ENCODE results near the gene AIRE. TPM values are rescaled to one million over a fixed set of nuclear protein-coding genes. Genes with fewer than 3 reads are reported as not detected.

Gene AIRE
- polyA plus RNA-seq, 1 donor, result 14.3 TPM

DNA sequence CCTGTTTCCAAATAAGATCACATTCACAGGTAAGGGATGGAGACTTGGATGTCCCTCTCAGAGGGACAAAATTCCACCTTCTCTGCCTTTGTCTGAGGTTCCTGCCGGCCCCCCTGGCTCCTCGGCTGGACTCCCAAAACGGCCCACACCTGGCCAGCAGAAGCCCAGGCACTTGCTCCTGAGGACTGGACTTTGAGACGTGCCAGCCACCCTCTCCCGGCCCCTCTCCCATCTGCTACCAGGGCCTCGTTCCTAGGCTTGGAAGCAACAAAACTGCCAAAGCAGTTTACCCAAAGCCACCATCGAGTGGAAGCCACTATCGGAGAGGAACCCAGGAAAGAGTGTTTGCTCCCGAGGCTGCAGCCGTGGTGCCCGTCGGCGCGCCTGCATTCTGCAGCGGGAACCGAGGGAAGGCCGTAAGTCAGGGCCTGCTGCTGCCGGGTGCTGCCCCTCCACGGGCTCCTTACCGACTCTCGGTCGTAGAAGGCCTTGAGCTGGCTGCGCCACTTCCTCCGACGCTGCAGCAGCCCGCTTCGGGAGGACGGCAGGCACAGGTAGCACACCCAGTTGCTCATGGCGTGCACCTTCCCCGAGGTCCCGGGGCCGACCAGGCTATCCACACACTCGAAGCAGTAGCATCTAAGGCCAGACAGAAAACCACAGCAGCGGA is 27.5 kb upstream of the AIRE start:
- Histone ChIP-seq H3K4me1 (ENCODE audit: control insufficient read depth, insufficient read depth, low read length) (no peaks in the 10 kb centered on the region), H3K27me3 (ENCODE audit: control insufficient read depth, insufficient read depth, low read length) (no peaks in the 10 kb centered on the region), H3K36me3 (ENCODE audit: control insufficient read depth, insufficient read depth, low read length) (no peaks in the 10 kb centered on the region), H3K9me3 (ENCODE audit: control insufficient read depth, low read depth, low read length) (peaks cover 8% of the 10 kb centered on the region), H3K27ac (ENCODE audit: low read length) (no peak overlapping the region), H3K4me3 (ENCODE audit: low read length) (no peak overlapping the region)
- DNase-seq, result no peak
- WGBS (ENCODE audit: insufficient coverage, low lambda C conversion rate), result no CpG with 5 or more reads among the region's 34 CpGs

DNA sequence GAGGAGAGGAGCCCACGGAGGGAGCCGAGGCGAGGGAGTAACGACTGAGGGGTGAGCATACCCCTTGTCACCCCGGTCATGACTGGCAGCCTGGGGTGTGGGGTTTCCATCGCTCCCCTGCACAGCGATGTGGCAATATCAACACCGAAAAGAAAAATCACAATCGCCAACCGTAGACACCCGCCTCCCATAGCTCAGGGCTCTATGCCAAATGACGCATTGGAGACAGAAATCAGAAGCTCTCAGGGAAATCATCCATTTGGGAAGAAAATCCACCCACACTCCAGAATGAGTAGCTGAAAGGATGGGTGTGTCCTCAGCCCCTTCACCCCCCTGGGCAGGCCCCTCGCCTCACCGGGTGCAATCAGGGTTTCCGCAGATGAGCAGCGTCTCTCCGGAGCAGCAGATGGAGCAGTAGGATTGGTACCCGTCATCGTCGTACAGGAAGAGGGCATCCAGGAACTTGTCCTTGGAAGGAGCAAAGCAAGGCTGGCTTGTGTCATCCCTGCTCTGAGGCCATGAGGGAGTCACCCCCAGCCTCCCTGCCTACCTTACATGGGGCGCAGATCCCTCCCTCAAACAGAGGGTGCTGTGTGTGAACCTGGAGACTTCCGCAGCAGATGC is 26.5 kb upstream of the AIRE start:
- peaks cover 8% of the 10 kb centered on the region for H3K9me3 ChIP-seq (ENCODE audit: control insufficient read depth, low read depth, low read length)
- H3K27ac ChIP-seq (ENCODE audit: low read length), result no peak overlapping the region
- no peaks in the 10 kb centered on the region for H3K4me1 ChIP-seq (ENCODE audit: control insufficient read depth, insufficient read depth, low read length)
- no peaks in the 10 kb centered on the region for H3K27me3 ChIP-seq (ENCODE audit: control insufficient read depth, insufficient read depth, low read length)
- 80% methylated on average over 2 of the region's 22 CpGs for WGBS (ENCODE audit: insufficient coverage, low lambda C conversion rate)
- H3K4me3 ChIP-seq (ENCODE audit: low read length), result no peak overlapping the region
- DNase-seq, result no peak
- no peaks in the 10 kb centered on the region for H3K36me3 ChIP-seq (ENCODE audit: control insufficient read depth, insufficient read depth, low read length)

DNA sequence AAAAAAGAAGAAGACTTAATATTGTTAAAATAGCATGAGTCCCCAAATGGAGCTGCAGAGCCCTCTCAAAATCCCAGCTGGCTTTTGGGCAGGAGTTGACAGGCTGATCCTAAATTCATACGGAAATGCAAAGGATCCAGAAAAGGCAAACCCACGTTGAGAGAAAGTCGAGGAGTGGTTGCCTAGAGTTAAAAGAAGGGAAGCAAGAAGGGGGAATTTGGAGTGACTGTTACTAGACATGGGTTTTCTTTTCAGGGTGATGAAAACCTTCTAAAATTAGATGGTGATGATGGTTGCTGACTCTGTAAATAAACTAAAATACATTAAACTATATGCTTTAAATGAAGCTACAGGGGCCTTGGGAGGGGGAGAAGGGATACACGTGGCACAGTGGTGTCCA is 25.6 kb upstream of the AIRE start:
- DNase-seq, result no peak
- H3K4me3 ChIP-seq (ENCODE audit: low read length), result no peak overlapping the region
- no peak overlapping the region for H3K27ac ChIP-seq (ENCODE audit: low read length)
- WGBS (ENCODE audit: insufficient coverage, low lambda C conversion rate), result 100% methylated on average over 3 of the region's 4 CpGs
- no peaks in the 10 kb centered on the region for H3K4me1 ChIP-seq (ENCODE audit: control insufficient read depth, insufficient read depth, low read length)
- H3K36me3 ChIP-seq (ENCODE audit: control insufficient read depth, insufficient read depth, low read length), result no peaks in the 10 kb centered on the region
- no peaks in the 10 kb centered on the region for H3K27me3 ChIP-seq (ENCODE audit: control insufficient read depth, insufficient read depth, low read length)
- H3K9me3 ChIP-seq (ENCODE audit: control insufficient read depth, low read depth, low read length), result peaks cover 8% of the 10 kb centered on the region

DNA sequence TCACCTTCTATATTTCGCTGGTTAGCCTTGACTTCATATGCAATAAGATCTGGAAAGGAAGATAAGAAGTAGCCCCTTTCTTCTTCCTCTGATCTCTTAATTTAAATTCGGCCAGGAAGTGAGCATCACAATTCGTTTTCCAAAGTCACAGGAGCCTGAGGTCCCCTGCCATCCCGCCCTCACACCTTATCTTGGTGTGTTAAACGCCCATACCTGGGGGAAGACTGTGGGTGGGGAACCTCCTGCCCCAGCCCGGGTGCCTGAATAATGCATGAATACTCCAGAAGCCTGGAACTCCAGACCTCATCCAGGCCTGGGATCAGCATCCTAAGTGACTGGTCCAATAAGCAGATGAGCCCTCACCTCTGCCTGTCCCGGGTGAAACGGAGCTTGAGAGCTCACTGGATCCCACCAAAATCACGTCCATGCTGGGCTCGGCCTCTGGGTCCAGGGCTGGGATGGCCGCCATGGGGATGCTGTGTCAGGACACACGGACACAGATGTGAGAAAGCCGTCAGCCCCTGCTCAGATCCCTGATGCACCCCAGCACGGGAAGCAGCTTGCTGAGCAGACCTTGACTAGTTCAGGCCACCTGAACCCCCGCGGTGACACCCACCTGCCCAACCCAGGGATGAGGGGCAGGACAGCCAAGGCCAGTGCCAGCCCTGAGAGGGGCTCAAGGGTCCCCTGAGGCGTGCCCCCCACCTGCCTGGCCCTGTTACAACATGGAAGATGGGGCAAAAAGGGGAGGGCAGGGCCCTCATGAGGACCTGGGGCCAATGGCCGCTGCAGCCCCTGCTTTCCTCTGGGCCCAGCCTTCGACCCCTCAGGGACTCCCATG is 24.7 kb upstream of the AIRE start:
- no peaks in the 10 kb centered on the region for H3K4me1 ChIP-seq (ENCODE audit: control insufficient read depth, insufficient read depth, low read length)
- DNase-seq, result no peak
- H3K36me3 ChIP-seq (ENCODE audit: control insufficient read depth, insufficient read depth, low read length), result no peaks in the 10 kb centered on the region
- WGBS (ENCODE audit: insufficient coverage, low lambda C conversion rate), result no CpG with 5 or more reads among the region's 19 CpGs
- H3K27me3 ChIP-seq (ENCODE audit: control insufficient read depth, insufficient read depth, low read length), result no peaks in the 10 kb centered on the region
- H3K27ac ChIP-seq (ENCODE audit: low read length), result no peak overlapping the region
- no peak overlapping the region for H3K4me3 ChIP-seq (ENCODE audit: low read length)
- peaks cover 8% of the 10 kb centered on the region for H3K9me3 ChIP-seq (ENCODE audit: control insufficient read depth, low read depth, low read length)

DNA sequence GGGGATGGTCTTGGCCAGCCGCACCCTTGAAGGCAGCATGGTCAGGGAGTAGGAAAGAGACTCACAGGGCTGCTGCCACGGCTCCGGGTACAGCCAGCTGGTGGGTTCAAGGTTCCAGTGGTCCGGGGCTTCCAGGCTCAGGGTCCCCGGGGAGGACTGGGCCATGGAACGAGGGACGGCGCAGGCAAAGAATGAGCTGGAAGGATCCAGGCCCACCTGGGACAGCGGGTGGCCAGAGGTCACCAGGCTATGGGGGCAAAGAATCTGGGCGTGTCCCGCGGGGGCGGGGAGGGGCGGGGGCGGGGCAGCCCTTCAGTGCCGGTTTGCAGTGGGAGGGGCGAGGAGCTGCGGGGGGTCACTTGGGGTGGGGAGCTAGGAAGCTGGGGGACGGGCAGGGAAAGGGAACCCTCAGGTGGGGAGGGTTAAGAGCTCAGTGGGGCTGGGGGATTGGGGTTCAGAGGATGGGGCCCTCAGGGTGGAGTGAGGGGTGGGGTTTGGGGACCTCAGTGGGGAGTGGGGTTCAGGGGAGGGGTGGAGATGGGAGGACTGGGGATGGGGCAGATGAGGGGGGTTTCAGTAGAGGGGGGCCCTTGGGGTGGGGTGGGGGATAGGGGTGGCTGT is 23.9 kb upstream of the AIRE start, which contains the start of gene DNMT3L:
Gene DNMT3L, minus strand, starts transcription at position 223 of the 621 bp plus-strand sequence. CDS start 638 bp downstream, outside the sequence.
- no CpG with 5 or more reads among the region's 19 CpGs for WGBS (ENCODE audit: insufficient coverage, low lambda C conversion rate)
- DNase-seq, result no peak
- no peaks in the 10 kb centered on the region for H3K27me3 ChIP-seq (ENCODE audit: control insufficient read depth, insufficient read depth, low read length)
- no peaks in the 10 kb centered on the region for H3K4me1 ChIP-seq (ENCODE audit: control insufficient read depth, insufficient read depth, low read length)
- H3K27ac ChIP-seq (ENCODE audit: low read length), result no peak within 1 kb of the TSS
- H3K4me3 ChIP-seq (ENCODE audit: low read length), result no peak within 1 kb of the TSS
- H3K9me3 ChIP-seq (ENCODE audit: control insufficient read depth, low read depth, low read length), result peaks cover 8% of the 10 kb centered on the region
- no peaks in the 10 kb centered on the region for H3K36me3 ChIP-seq (ENCODE audit: control insufficient read depth, insufficient read depth, low read length)

DNA sequence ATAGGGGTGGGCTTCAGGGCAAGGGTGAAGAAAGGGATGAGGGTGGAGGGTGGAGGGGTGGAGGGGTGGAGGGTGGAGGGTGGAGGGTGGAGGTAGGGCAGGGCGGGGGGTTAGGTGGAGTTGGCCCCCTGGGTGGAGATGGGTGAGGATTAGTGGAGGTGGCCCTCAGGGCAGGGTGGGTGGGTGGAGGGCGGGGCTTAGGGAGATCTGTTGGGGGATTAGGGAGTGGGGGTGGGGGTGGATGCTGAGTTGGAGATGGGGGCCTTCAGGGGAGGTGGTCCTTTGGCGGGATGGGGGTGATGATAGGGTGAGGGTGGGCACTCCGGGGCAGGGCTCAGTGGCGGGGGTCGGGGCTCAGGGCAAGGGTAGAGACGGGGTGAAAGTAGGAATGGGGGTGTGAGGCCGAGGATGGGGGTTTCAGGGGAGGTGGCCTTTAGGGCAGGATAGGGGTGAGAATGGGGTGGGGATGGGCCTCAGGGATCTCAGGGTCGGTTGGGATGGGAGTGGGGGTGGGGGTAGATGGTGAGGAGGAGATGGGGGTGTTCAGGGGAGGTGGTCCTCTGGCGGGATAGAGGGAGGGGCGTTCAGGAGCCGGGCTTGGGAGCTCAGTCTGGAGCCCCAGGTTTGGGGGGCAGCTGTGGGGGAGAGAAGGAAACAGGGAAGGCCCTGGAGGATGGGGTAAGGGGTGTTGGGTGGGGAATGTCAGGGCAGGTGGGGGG is 23.2 kb upstream of the AIRE start:
- no peaks in the 10 kb centered on the region for H3K4me1 ChIP-seq (ENCODE audit: control insufficient read depth, insufficient read depth, low read length)
- H3K27ac ChIP-seq (ENCODE audit: low read length), result no peak overlapping the region
- no peaks in the 10 kb centered on the region for H3K36me3 ChIP-seq (ENCODE audit: control insufficient read depth, insufficient read depth, low read length)
- no CpG with 5 or more reads among the region's 12 CpGs for WGBS (ENCODE audit: insufficient coverage, low lambda C conversion rate)
- no peak for DNase-seq
- H3K27me3 ChIP-seq (ENCODE audit: control insufficient read depth, insufficient read depth, low read length), result no peaks in the 10 kb centered on the region
- peaks cover 8% of the 10 kb centered on the region for H3K9me3 ChIP-seq (ENCODE audit: control insufficient read depth, low read depth, low read length)
- H3K4me3 ChIP-seq (ENCODE audit: low read length), result no peak overlapping the region

DNA sequence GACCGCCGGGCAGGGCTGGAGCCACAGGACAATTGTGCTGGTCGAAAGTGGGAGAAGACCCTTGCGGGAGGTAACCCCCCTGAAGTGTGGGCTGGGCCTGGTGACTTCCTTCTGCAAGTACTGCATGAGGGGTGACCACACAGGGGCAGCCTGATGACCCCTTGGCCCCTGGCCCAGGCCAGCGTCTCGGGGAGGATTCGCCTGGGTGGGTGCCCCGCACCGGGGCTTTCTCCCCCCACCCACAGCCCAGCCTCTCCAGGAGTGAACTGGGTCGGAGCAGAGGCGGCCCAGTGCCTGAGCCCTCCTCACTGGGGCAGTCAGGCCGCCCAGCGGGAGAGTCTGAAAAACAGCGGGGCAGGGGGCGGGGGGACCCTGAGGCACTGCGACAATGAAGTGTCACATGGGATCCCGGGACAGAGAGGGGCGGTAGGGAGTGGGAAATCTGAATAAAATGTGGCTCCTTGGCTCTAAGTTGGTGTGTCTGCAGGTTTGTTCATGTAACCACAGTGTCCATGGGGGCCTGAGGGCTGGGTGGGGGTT is 22.4 kb upstream of the AIRE start:
- no peak overlapping the region for H3K4me3 ChIP-seq (ENCODE audit: low read length)
- peaks cover 6% of the 10 kb centered on the region for H3K9me3 ChIP-seq (ENCODE audit: control insufficient read depth, low read depth, low read length)
- H3K27me3 ChIP-seq (ENCODE audit: control insufficient read depth, insufficient read depth, low read length), result no peaks in the 10 kb centered on the region
- DNase-seq, result no peak
- no peaks in the 10 kb centered on the region for H3K36me3 ChIP-seq (ENCODE audit: control insufficient read depth, insufficient read depth, low read length)
- no CpG with 5 or more reads among the region's 18 CpGs for WGBS (ENCODE audit: insufficient coverage, low lambda C conversion rate)
- no peaks in the 10 kb centered on the region for H3K4me1 ChIP-seq (ENCODE audit: control insufficient read depth, insufficient read depth, low read length)
- H3K27ac ChIP-seq (ENCODE audit: low read length), result no peak overlapping the region

DNA sequence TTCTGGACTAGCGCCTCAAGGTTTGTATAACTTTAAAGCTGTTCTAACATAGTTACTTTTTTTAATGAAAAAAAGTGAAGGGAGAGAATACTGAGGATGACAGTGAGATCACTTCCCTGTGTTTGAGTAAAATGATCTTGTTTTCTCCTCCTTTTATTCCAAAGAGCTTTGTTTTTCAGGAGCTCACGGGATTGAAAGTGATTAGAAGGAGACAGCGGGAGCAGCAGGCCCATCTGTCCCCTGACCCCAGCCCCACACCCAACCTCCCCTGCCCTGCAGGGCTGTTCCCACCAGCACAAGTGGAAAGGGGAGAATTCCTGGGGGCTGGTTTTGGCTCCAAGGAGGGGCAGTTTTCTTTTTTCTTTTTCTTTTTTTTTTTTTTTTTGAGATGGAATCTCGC is 21.9 kb upstream of the AIRE start:
- Histone ChIP-seq H3K4me1 (ENCODE audit: control insufficient read depth, insufficient read depth, low read length) (no peaks in the 10 kb centered on the region), H3K36me3 (ENCODE audit: control insufficient read depth, insufficient read depth, low read length) (no peaks in the 10 kb centered on the region), H3K27me3 (ENCODE audit: control insufficient read depth, insufficient read depth, low read length) (no peaks in the 10 kb centered on the region), H3K9me3 (ENCODE audit: control insufficient read depth, low read depth, low read length) (peaks cover 3% of the 10 kb centered on the region), H3K27ac (ENCODE audit: low read length) (no peak overlapping the region), H3K4me3 (ENCODE audit: low read length) (no peak overlapping the region)
- no CpG with 5 or more reads among the region's 4 CpGs for WGBS (ENCODE audit: insufficient coverage, low lambda C conversion rate)
- DNase-seq, result no peak

DNA sequence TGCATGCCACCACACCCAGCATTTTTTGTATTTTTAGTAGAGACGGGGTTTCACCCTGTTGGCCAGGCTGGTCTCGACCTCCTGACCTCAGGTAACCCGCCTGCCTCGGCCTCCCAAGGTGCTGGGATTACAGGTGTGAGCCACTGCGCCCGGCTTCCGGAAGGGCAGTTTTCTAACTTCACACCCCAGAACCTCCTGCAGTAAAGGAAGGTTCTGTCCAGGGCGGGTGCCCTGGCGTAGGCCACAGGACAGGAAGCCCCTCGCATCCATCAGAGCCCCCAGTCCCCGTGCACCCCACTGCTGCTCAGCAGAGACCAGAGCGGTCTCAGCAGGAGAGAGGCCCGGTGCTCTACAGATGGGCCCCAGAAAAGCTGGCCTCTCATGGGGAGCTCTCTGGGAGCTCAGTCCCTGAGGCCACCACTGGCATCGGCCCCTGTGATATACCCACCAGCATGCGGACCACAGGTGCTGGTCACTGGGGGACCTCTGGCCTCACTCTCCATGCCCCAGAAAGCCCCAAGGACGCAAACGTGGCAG is 19.9 kb upstream of the AIRE start:
- H3K27ac ChIP-seq (ENCODE audit: low read length), result no peak overlapping the region
- WGBS (ENCODE audit: insufficient coverage, low lambda C conversion rate), result no CpG with 5 or more reads among the region's 17 CpGs
- H3K9me3 ChIP-seq (ENCODE audit: control insufficient read depth, low read depth, low read length), result peaks cover 3% of the 10 kb centered on the region
- H3K4me3 ChIP-seq (ENCODE audit: low read length), result no peak overlapping the region
- DNase-seq, result no peak
- no peaks in the 10 kb centered on the region for H3K27me3 ChIP-seq (ENCODE audit: control insufficient read depth, insufficient read depth, low read length)
- no peaks in the 10 kb centered on the region for H3K4me1 ChIP-seq (ENCODE audit: control insufficient read depth, insufficient read depth, low read length)
- H3K36me3 ChIP-seq (ENCODE audit: control insufficient read depth, insufficient read depth, low read length), result no peaks in the 10 kb centered on the region

Data from large intestine (tissue), 3 donors.